Measurements from ENCODE around the gene ST8SIA2. TPM values are rescaled to one million over a fixed set of nuclear protein-coding genes. Genes with fewer than 3 reads are reported as not detected.

Gene ST8SIA2
- polyA plus RNA-seq, 1 of the 3 experiments (the other 2 are of a cell fraction), result 0.05 TPM

DNA sequence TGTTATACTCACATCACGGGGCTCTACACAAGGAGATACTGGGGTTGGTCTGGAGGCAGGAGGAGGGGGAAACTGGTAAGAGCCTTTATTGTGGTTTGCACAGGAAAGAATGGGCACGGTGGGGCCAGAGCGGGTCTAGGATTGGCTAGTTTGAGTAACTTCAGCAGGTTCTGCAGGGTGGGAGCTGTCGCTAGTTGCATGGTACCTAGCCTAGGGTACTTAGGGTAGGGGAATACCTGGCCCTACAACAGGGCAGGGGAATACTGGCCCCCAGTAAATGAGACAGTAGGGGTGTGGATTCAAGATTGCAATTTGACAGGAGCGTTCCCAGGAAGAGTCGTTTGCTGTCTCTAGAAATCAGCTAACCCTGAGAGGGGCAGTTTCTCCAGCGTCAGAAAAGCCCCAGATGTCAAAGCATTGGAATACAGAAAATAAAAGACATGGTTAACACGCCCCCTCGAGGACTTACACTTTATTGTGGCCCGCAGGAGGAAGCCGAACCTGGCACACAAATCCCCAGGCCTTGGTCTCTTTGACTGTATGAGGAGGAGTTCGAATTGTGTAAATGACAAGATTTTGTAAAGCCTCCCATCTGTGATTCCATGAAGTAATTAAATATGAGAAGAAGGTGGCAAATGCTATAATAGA lies 32.0 kb downstream of the ST8SIA2 start:
- TF ChIP-seq FOXM1 (IDR thresholded peaks at IDR 0.05; ENCODE audit: low read depth) (no peak), NRF1 (IDR thresholded peaks at IDR 0.05; ENCODE audit: low read depth, low read length) (no peak)
- peaks cover 0 to 15% of the 10 kb centered on the region in 2 experiments; a peak in 2 of 4 replicates for H3K4me1 ChIP-seq (ENCODE audit: control insufficient read depth in 1 of 2, insufficient read depth in 2 of 2, low read depth in 1 of 2, low read length in 1 of 2)
- H3K9me3 ChIP-seq, result no peaks in the 10 kb centered on the region
- H3K4me2 ChIP-seq, result no peak overlapping the region
- DNase-seq, result no peak
- no peaks in the 10 kb centered on the region for H3K9me2 ChIP-seq
- H4K20me1 ChIP-seq (ENCODE audit: insufficient read depth), result no peaks in the 10 kb centered on the region
- H3K79me2 ChIP-seq (ENCODE audit: insufficient read depth), result no peaks in the 10 kb centered on the region
- CTCF ChIA-PET, result no interaction called here
- no peaks in the 10 kb centered on the region for H3K36me3 ChIP-seq (replicated peaks in 1 of 2; ENCODE audit: control insufficient read depth in 1 of 2, insufficient read depth in 2 of 2, low read length in 1 of 2)
- no peak overlapping the region for H3K4me3 ChIP-seq (ENCODE audit: low read depth in 2 of 2, low read length in 1 of 2)
- H3K27me3 ChIP-seq (ENCODE audit: insufficient read depth), result no peaks in the 10 kb centered on the region
- no peak overlapping the region for H3K9ac ChIP-seq
- H2AFZ ChIP-seq (ENCODE audit: low read depth), result no peak overlapping the region
- WGBS (ENCODE audit: low lambda C conversion rate), result 47% methylated on average over 12 of the region's 12 CpGs
- POLR2A ChIA-PET, result no interaction called here
- no peaks in the 10 kb centered on the region for H3F3A ChIP-seq (replicated peaks; ENCODE audit: insufficient read depth)
- H3K27ac ChIP-seq (ENCODE audit: low read depth in 2 of 2, low read length in 1 of 2), result no peak overlapping the region

DNA sequence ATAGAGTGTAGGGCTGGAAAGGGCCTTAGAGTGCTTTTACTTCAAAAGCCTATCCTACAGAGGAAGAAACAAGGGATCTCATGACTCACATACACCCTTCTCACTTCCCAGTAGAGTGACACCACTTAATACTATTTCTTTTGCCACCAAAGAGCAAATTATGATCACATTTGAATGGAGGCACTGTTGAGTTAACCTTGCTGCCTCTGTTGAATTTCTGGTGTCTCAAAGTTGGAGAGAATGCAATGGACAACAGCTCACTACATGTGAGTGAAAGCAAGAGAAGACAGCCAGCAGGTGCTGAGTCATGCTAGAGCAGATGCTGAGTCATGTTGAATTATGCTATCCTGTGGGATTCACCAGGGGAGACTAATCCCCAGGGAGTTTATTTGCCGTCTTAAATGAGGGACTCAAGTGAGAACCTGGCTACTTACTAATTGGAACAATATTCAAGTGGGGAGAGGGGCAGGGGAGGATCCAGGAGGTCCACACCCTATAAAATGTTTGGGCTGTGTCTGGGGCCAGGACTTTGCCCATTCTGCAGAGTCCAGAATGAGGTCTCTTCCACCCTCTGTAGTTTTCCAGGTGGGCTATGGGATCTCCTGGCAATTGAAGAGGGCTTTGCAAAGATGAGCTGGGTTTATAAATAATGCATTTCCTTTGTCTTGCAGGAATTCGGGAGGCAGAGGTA lies 35.8 kb downstream of the ST8SIA2 start:
- H3K4me1 ChIP-seq (ENCODE audit: control insufficient read depth in 1 of 2, insufficient read depth in 2 of 2, low read depth in 1 of 2, low read length in 1 of 2), result peaks cover 0 to 17% of the 10 kb centered on the region in 2 experiments; a peak in 2 of 4 replicates
- WGBS (ENCODE audit: low lambda C conversion rate), result 9% methylated on average over 2 of the region's 2 CpGs
- ChIA-PET POLR2A (interaction anchor here (1.4 to 1.5 kb wide), 2 partner anchors 9 to 41 kb away, joined by 3 to 4 read pairs; no protein-coding TSS in a partner anchor), CTCF (interaction anchor here (1.3 kb wide), 1 partner anchor 304 kb away, joined by 3 read pairs; no protein-coding TSS in a partner anchor)
- no peaks in the 10 kb centered on the region for H3K9me3 ChIP-seq
- H3K27ac ChIP-seq (ENCODE audit: low read depth in 2 of 2, low read length in 1 of 2), result peak overlapping the region in 1 of 2 experiments; percentile 68; a peak in 2 of 4 replicates
- H3K36me3 ChIP-seq (replicated peaks in 1 of 2; ENCODE audit: control insufficient read depth in 1 of 2, insufficient read depth in 2 of 2, low read length in 1 of 2), result no peaks in the 10 kb centered on the region
- H3K79me2 ChIP-seq (ENCODE audit: insufficient read depth), result no peaks in the 10 kb centered on the region
- no peak overlapping the region for H3K4me2 ChIP-seq
- no peaks in the 10 kb centered on the region for H4K20me1 ChIP-seq (ENCODE audit: insufficient read depth)
- H2AFZ ChIP-seq (ENCODE audit: low read depth), result no peak overlapping the region
- H3K9me2 ChIP-seq, result no peaks in the 10 kb centered on the region
- peak; percentile 24 for DNase-seq
- no peak overlapping the region for H3K4me3 ChIP-seq (ENCODE audit: low read depth in 2 of 2, low read length in 1 of 2)
- no peak for TF ChIP-seq RXRA (IDR thresholded peaks at IDR 0.05; ENCODE audit: borderline replicate concordance, low read depth)
- no peak for TF ChIP-seq TEAD4 (IDR thresholded peaks at IDR 0.05; ENCODE audit: borderline replicate concordance, insufficient read depth)
- no peak for TF ChIP-seq ELF1 (IDR thresholded peaks at IDR 0.05)
- no peak for TF ChIP-seq FOXJ3 (CRISPR knock-in tag; IDR thresholded peaks at IDR 0.05)
- TF ChIP-seq, protein P1, sequence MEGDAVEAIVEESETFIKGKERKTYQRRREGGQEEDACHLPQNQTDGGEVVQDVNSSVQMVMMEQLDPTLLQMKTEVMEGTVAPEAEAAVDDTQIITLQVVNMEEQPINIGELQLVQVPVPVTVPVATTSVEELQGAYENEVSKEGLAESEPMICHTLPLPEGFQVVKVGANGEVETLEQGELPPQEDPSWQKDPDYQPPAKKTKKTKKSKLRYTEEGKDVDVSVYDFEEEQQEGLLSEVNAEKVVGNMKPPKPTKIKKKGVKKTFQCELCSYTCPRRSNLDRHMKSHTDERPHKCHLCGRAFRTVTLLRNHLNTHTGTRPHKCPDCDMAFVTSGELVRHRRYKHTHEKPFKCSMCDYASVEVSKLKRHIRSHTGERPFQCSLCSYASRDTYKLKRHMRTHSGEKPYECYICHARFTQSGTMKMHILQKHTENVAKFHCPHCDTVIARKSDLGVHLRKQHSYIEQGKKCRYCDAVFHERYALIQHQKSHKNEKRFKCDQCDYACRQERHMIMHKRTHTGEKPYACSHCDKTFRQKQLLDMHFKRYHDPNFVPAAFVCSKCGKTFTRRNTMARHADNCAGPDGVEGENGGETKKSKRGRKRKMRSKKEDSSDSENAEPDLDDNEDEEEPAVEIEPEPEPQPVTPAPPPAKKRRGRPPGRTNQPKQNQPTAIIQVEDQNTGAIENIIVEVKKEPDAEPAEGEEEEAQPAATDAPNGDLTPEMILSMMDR (IDR thresholded peaks at IDR 0.05), result no peak
- no peak for TF ChIP-seq FOSL2 (IDR thresholded peaks at IDR 0.05; ENCODE audit: borderline replicate concordance, low read depth)
- no peak for TF ChIP-seq MXI1 (IDR thresholded peaks at IDR 0.05; ENCODE audit: low read depth, low read length)
- TF ChIP-seq NFIC (IDR thresholded peaks at IDR 0.05; ENCODE audit: borderline replicate concordance), result no peak
- TF ChIP-seq SMC3 (IDR thresholded peaks at IDR 0.05; ENCODE audit: low read depth, low read length), result no peak
- no peak for TF ChIP-seq TCF12 (IDR thresholded peaks at IDR 0.05)
- TF ChIP-seq, protein P2, sequence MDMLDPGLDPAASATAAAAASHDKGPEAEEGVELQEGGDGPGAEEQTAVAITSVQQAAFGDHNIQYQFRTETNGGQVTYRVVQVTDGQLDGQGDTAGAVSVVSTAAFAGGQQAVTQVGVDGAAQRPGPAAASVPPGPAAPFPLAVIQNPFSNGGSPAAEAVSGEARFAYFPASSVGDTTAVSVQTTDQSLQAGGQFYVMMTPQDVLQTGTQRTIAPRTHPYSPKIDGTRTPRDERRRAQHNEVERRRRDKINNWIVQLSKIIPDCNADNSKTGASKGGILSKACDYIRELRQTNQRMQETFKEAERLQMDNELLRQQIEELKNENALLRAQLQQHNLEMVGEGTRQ (IDR thresholded peaks at IDR 0.05; ENCODE audit: borderline replicate concordance, low read depth, low read length), result no peak
- TF ChIP-seq, protein P3, sequence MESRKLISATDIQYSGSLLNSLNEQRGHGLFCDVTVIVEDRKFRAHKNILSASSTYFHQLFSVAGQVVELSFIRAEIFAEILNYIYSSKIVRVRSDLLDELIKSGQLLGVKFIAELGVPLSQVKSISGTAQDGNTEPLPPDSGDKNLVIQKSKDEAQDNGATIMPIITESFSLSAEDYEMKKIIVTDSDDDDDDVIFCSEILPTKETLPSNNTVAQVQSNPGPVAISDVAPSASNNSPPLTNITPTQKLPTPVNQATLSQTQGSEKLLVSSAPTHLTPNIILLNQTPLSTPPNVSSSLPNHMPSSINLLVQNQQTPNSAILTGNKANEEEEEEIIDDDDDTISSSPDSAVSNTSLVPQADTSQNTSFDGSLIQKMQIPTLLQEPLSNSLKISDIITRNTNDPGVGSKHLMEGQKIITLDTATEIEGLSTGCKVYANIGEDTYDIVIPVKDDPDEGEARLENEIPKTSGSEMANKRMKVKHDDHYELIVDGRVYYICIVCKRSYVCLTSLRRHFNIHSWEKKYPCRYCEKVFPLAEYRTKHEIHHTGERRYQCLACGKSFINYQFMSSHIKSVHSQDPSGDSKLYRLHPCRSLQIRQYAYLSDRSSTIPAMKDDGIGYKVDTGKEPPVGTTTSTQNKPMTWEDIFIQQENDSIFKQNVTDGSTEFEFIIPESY (IDR thresholded peaks at IDR 0.05; ENCODE audit: borderline replicate concordance, low read depth), result no peak
- TF ChIP-seq, protein P4, sequence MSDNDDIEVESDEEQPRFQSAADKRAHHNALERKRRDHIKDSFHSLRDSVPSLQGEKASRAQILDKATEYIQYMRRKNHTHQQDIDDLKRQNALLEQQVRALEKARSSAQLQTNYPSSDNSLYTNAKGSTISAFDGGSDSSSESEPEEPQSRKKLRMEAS (IDR thresholded peaks at IDR 0.05; ENCODE audit: low read depth), result no peak
- no peak for TF ChIP-seq POLR2AphosphoS5 (IDR thresholded peaks at IDR 0.05; ENCODE audit: low read depth, low read length)
- no peak for TF ChIP-seq GATA2 (CRISPR knock-in tag; IDR thresholded peaks at IDR 0.05)
- no peak for TF ChIP-seq JUND (IDR thresholded peaks at IDR 0.05)
- TF ChIP-seq NRF1 (IDR thresholded peaks at IDR 0.05; ENCODE audit: low read depth, low read length), result no peak
- TF ChIP-seq TAF1 (IDR thresholded peaks at IDR 0.05; ENCODE audit: borderline replicate concordance, low read depth, low read length), result no peak
- H3F3A ChIP-seq (replicated peaks; ENCODE audit: insufficient read depth), result no peaks in the 10 kb centered on the region
- no peaks in the 10 kb centered on the region for H3K27me3 ChIP-seq (ENCODE audit: insufficient read depth)
- H3K9ac ChIP-seq, result no peak overlapping the region
